ENCODE results near the gene EIF4EBP3. TPM values are rescaled to one million over a fixed set of nuclear protein-coding genes. Genes with fewer than 3 reads are reported as not detected.

EIF4EBP3 gene
- total and polyA plus RNA-seq, 2 donors (not counting 1 experiment from before 2014, with no cell fraction given) = 15.0 to 18.2 TPM

DNA sequence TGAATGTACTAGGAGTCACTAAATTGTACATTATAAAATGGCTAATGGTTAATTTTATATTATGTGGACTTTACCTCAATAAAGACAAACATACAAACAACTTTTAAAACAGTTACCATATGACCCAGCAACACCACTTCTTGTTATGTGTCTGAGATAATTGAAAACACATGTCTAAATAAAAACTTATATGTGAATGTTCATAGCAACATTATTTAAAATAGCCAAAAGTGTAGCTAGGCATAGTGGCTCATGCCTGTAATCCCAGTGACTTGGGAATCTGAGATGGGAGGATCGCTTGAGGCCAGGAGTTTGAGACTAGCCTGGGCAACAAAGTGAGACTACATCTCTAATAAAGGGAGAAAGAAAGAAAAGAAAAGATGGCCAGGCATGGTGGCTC, 40.0 kb downstream of the EIF4EBP3 start:
- Histone ChIP-seq H4K20me1 (ENCODE audit: control insufficient read depth, insufficient read depth, low read length, poor library complexity, severe bottlenecking) (no peaks in the 10 kb centered on the region), H3K36me3 (replicated peaks in 1 of 2; ENCODE audit: control extremely low read depth in 1 of 2, control insufficient read depth in 1 of 2, extremely low read depth in 1 of 2, insufficient read depth in 2 of 2, low read length in 1 of 2) (no peaks in the 10 kb centered on the region), H3K4me2 (replicated peaks; ENCODE audit: low read depth, low read length, poor library complexity, severe bottlenecking) (no peak overlapping the region), H3K27me3 (replicated peaks in 1 of 4; ENCODE audit: control extremely low read depth in 1 of 4, control insufficient read depth in 3 of 4, insufficient read depth in 4 of 4, low read length in 3 of 4) (peaks cover 0 to 2% (median 0%) of the 10 kb centered on the region in 4 experiments), H3K9me3 (ENCODE audit: control extremely low read depth in 1 of 3, control insufficient read depth in 2 of 3, insufficient read depth in 1 of 3, low read length in 2 of 3) (no peaks in the 10 kb centered on the region), H3K4me3 (ENCODE audit: control extremely low read depth in 1 of 5, extremely low read depth in 1 of 5, insufficient read depth in 1 of 5, low read depth in 2 of 5, low read length in 4 of 5) (no peak overlapping the region), H3K27ac (ENCODE audit: low read length in 2 of 2) (no peak overlapping the region), H3K4me1 (ENCODE audit: control insufficient read depth in 2 of 2, insufficient read depth in 2 of 2, low read length in 2 of 2) (no peaks in the 10 kb centered on the region), H3K79me2 (ENCODE audit: control insufficient read depth, insufficient read depth, low read length) (no peaks in the 10 kb centered on the region), H3K9ac (ENCODE audit: low read length) (no peak overlapping the region), H2AFZ (ENCODE audit: insufficient read depth, low read depth, low read length, poor library complexity, severe bottlenecking) (no peak overlapping the region)
- ChIA-PET CTCF (interaction anchor here (0.7 kb wide), 1 partner anchor 215 kb away, joined by 3 read pairs; no protein-coding TSS in a partner anchor), POLR2A (no interaction called here)
- DNase-seq (no peak), ATAC-seq (ENCODE audit: low read depth) (no peak)
- no peaks in the 10 kb centered on the region for H3K4me1 Mint-ChIP-seq
- no peaks in the 10 kb centered on the region for H3K9me3 Mint-ChIP-seq (ENCODE audit: insufficient read depth)
- 100% methylated on average over 1 of the region's 1 CpG for WGBS (ENCODE audit: insufficient coverage)
- H3K27me3 Mint-ChIP-seq = peaks cover 4% of the 10 kb centered on the region
- intact Hi-C loops (cut with micrococcal nuclease) = no loop called here
- H3K27ac Mint-ChIP-seq = no peak overlapping the region
- no peak overlapping the region for H3K4me3 Mint-ChIP-seq
- TF ChIP-seq, protein P1, sequence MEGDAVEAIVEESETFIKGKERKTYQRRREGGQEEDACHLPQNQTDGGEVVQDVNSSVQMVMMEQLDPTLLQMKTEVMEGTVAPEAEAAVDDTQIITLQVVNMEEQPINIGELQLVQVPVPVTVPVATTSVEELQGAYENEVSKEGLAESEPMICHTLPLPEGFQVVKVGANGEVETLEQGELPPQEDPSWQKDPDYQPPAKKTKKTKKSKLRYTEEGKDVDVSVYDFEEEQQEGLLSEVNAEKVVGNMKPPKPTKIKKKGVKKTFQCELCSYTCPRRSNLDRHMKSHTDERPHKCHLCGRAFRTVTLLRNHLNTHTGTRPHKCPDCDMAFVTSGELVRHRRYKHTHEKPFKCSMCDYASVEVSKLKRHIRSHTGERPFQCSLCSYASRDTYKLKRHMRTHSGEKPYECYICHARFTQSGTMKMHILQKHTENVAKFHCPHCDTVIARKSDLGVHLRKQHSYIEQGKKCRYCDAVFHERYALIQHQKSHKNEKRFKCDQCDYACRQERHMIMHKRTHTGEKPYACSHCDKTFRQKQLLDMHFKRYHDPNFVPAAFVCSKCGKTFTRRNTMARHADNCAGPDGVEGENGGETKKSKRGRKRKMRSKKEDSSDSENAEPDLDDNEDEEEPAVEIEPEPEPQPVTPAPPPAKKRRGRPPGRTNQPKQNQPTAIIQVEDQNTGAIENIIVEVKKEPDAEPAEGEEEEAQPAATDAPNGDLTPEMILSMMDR (IDR thresholded peaks at IDR 0.05) = no peak
- no peak for TF ChIP-seq EZH2 (IDR thresholded peaks at IDR 0.05; ENCODE audit: borderline replicate concordance, insufficient read depth, low read depth, low read length, poor library complexity, severe bottlenecking)

- TF ChIP-seq, protein P1 (IDR thresholded peaks at IDR 0.05) = no peak
- TF ChIP-seq EZH2 (IDR thresholded peaks at IDR 0.05; ENCODE audit: borderline replicate concordance, insufficient read depth, low read depth, low read length, poor library complexity, severe bottlenecking) = no peak
- no peak for ATAC-seq (ENCODE audit: low read depth)
- Histone ChIP-seq H3K9me3 (ENCODE audit: control extremely low read depth in 1 of 3, control insufficient read depth in 2 of 3, insufficient read depth in 1 of 3, low read length in 2 of 3) (no peaks in the 10 kb centered on the region), H3K27me3 (replicated peaks in 1 of 4; ENCODE audit: control extremely low read depth in 1 of 4, control insufficient read depth in 3 of 4, insufficient read depth in 4 of 4, low read length in 3 of 4) (peaks cover 0 to 2% (median 0%) of the 10 kb centered on the region in 4 experiments), H2AFZ (ENCODE audit: insufficient read depth, low read depth, low read length, poor library complexity, severe bottlenecking) (no peak overlapping the region), H3K79me2 (ENCODE audit: control insufficient read depth, insufficient read depth, low read length) (no peaks in the 10 kb centered on the region), H3K27ac (ENCODE audit: low read length in 2 of 2) (no peak overlapping the region), H3K4me3 (ENCODE audit: control extremely low read depth in 1 of 5, extremely low read depth in 1 of 5, insufficient read depth in 1 of 5, low read depth in 2 of 5, low read length in 4 of 5) (no peak overlapping the region), H3K36me3 (replicated peaks in 1 of 2; ENCODE audit: control extremely low read depth in 1 of 2, control insufficient read depth in 1 of 2, extremely low read depth in 1 of 2, insufficient read depth in 2 of 2, low read length in 1 of 2) (no peaks in the 10 kb centered on the region), H3K4me1 (ENCODE audit: control insufficient read depth in 2 of 2, insufficient read depth in 2 of 2, low read length in 2 of 2) (no peaks in the 10 kb centered on the region), H4K20me1 (ENCODE audit: control insufficient read depth, insufficient read depth, low read length, poor library complexity, severe bottlenecking) (no peaks in the 10 kb centered on the region), H3K9ac (ENCODE audit: low read length) (no peak overlapping the region), H3K4me2 (replicated peaks; ENCODE audit: low read depth, low read length, poor library complexity, severe bottlenecking) (no peak overlapping the region)
- Mint-ChIP-seq H3K27ac (no peak overlapping the region), H3K27me3 (peaks cover 4% of the 10 kb centered on the region), H3K9me3 (ENCODE audit: insufficient read depth) (no peaks in the 10 kb centered on the region), H3K4me1 (no peaks in the 10 kb centered on the region), H3K4me3 (no peak overlapping the region)
- intact Hi-C loops (cut with micrococcal nuclease) = no loop called here
- ChIA-PET CTCF (no interaction called here), POLR2A (no interaction called here)
- WGBS (ENCODE audit: insufficient coverage) = 100% methylated on average over 2 of the region's 5 CpGs
- DNase-seq = no peak
These were observed 41.0 kb downstream of the EIF4EBP3 start for GRCh38 chr5:140588311-140589070.

Data from B cell (primary cell).